ENCODE results near the gene PTPN13. TPM values are rescaled to one million over a fixed set of nuclear protein-coding genes. Genes with fewer than 3 reads are reported as not detected.

The PTPN13 gene
- total RNA-seq, 1 experiment from 2014 or later = 107 TPM

GRCh38 chr4:86741846-86742245, 147.7 kb downstream of the PTPN13 start:
- ChIA-PET CTCF (no interaction called here), POLR2A (ENCODE audit: low non-redundant PET) (no interaction called here)
- DNase-seq (ENCODE audit: low spot score) = no peak
- no peaks in the 10 kb centered on the region for H3K4me1 ChIP-seq (ENCODE audit: insufficient read depth, low read length, poor library complexity, severe bottlenecking)
- no peak overlapping the region for H3K4me3 ChIP-seq (ENCODE audit: low read depth, low read length, poor library complexity, severe bottlenecking)
- no TSS peak for BruUV-seq (replicated peaks)
- intact Hi-C loops (cut with micrococcal nuclease; ENCODE audit: unreplicated experiment) = no loop called here
- TF ChIP-seq EZH2 (IDR thresholded peaks at IDR 0.05; ENCODE audit: borderline replicate concordance, low read depth, low read length, poor library complexity, severe bottlenecking) (no peak), CTCF (conservative IDR thresholded peaks at IDR 0.05; ENCODE audit: low read depth, low read length) (no peak)
- no peaks in the 10 kb centered on the region for H3K9me3 ChIP-seq (ENCODE audit: low read depth, low read length, poor library complexity, severe bottlenecking)
- H3K36me3 ChIP-seq (ENCODE audit: insufficient read depth, low read length, poor library complexity, severe bottlenecking) = peaks cover 80% of the 10 kb centered on the region
- no peaks in the 10 kb centered on the region for H3K27me3 ChIP-seq (replicated peaks; ENCODE audit: insufficient read depth, low read depth, low read length, poor library complexity)
- H3K27ac ChIP-seq (ENCODE audit: low read depth, low read length, poor library complexity, severe bottlenecking) = no peak overlapping the region

- DNase-seq (ENCODE audit: low spot score) = no peak
- no peak overlapping the region for H3K27ac ChIP-seq (ENCODE audit: low read depth, low read length, poor library complexity, severe bottlenecking)
- H3K4me1 ChIP-seq (ENCODE audit: insufficient read depth, low read length, poor library complexity, severe bottlenecking) = no peaks in the 10 kb centered on the region
- peaks cover 63% of the 10 kb centered on the region for H3K36me3 ChIP-seq (ENCODE audit: insufficient read depth, low read length, poor library complexity, severe bottlenecking)
- no TSS peak for BruUV-seq (replicated peaks)
- ChIA-PET POLR2A (ENCODE audit: low non-redundant PET) (no interaction called here), CTCF (no interaction called here)
- TF ChIP-seq EZH2 (IDR thresholded peaks at IDR 0.05; ENCODE audit: borderline replicate concordance, low read depth, low read length, poor library complexity, severe bottlenecking) (no peak), CTCF (conservative IDR thresholded peaks at IDR 0.05; ENCODE audit: low read depth, low read length) (no peak)
- no peaks in the 10 kb centered on the region for H3K9me3 ChIP-seq (ENCODE audit: low read depth, low read length, poor library complexity, severe bottlenecking)
- no peak overlapping the region for H3K4me3 ChIP-seq (ENCODE audit: low read depth, low read length, poor library complexity, severe bottlenecking)
- intact Hi-C loops (cut with micrococcal nuclease; ENCODE audit: unreplicated experiment) = no loop called here
- no peaks in the 10 kb centered on the region for H3K27me3 ChIP-seq (replicated peaks; ENCODE audit: insufficient read depth, low read depth, low read length, poor library complexity)
Observed at GRCh38 chr4:86744570-86744969, 150.5 kb downstream of the PTPN13 start.

DNA sequence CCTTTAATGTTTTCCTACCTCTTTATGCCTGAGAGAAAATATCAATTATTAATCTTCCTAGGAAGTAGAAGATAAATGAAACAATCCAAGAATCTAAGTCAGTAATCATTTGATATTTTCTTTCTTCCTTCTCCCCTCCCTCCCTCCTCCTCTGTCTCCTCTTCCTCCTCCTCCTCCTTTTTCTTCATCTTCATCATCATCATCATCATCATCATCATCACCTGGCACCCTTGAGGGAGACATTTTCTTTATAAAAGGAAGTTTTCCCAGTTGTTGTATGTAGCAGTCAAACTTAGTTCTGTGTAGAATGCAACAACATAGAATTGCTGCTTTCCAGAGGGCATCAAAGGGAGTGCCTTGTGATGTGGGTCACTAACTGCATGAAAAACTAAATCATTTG, 155.0 kb downstream of the PTPN13 start:
- no peak for DNase-seq (ENCODE audit: low spot score)
- H3K4me1 ChIP-seq (ENCODE audit: insufficient read depth, low read length, poor library complexity, severe bottlenecking) = no peaks in the 10 kb centered on the region
- H3K36me3 ChIP-seq (ENCODE audit: insufficient read depth, low read length, poor library complexity, severe bottlenecking) = peaks cover 63% of the 10 kb centered on the region
- TF ChIP-seq EZH2 (IDR thresholded peaks at IDR 0.05; ENCODE audit: borderline replicate concordance, low read depth, low read length, poor library complexity, severe bottlenecking) (no peak), CTCF (conservative IDR thresholded peaks at IDR 0.05; ENCODE audit: low read depth, low read length) (no peak)
- no peaks in the 10 kb centered on the region for H3K9me3 ChIP-seq (ENCODE audit: low read depth, low read length, poor library complexity, severe bottlenecking)
- ChIA-PET POLR2A (ENCODE audit: low non-redundant PET) (no interaction called here), CTCF (no interaction called here)
- H3K27ac ChIP-seq (ENCODE audit: low read depth, low read length, poor library complexity, severe bottlenecking) = no peak overlapping the region
- H3K4me3 ChIP-seq (ENCODE audit: low read depth, low read length, poor library complexity, severe bottlenecking) = no peak overlapping the region
- intact Hi-C loops (cut with micrococcal nuclease; ENCODE audit: unreplicated experiment) = no loop called here
- H3K27me3 ChIP-seq (replicated peaks; ENCODE audit: insufficient read depth, low read depth, low read length, poor library complexity) = no peaks in the 10 kb centered on the region
- no TSS peak for BruUV-seq (replicated peaks)
